Effector memory CD8-positive, alpha-beta T cell (primary cell): Measurements from ENCODE around the gene SLC9A3.
"Not testable (repeated sequence)": the region's sequence is repeated elsewhere in the genome, so short reads cannot be mapped to it uniquely, and the experiment has no call there.

Source experiments
- ATAC-seq: fragments of 150-1000 bp; cut with Tn5 transposase; replicated peaks from 2 replicates; pipeline ENCODE4 v1.10.0; 2021; ENCODE audit warnings: mild to moderate bottlenecking, moderate library complexity
- DNase-seq, 3 experiments: peaks; one replicate each; pipeline ENCODE4 v3.0.0; 2021
- H3K27ac Mint-ChIP-seq, 2 donors: one replicate each; pipeline ENCODE4 v1.8.0; 2022; ENCODE audit warnings: mild to moderate bottlenecking in 2 of 2, mixed read lengths in 2 of 2, moderate library complexity in 2 of 2
- H3K27me3 Mint-ChIP-seq, 2 donors: one replicate each; pipeline ENCODE4 v1.8.0; 2022; ENCODE audit warnings: mixed read lengths in 2 of 2
- H3K36me3 Mint-ChIP-seq: one replicate; pipeline ENCODE4 v1.8.0; 2022; ENCODE audit warnings: mild to moderate bottlenecking, moderate library complexity, mixed read lengths; ENCODE audit not compliant: insufficient read depth
- H3K4me1 Mint-ChIP-seq, 2 donors: one replicate each; pipeline ENCODE4 v1.8.0; 2022; ENCODE audit warnings: low read depth in 2 of 2, mixed read lengths in 2 of 2
- H3K4me3 Mint-ChIP-seq, 2 donors: one replicate each; pipeline ENCODE4 v1.8.0; 2022; ENCODE audit warnings: mild to moderate bottlenecking in 2 of 2, mixed read lengths in 2 of 2, moderate library complexity in 2 of 2
- H3K9me3 Mint-ChIP-seq, 2 donors: one replicate each; pipeline ENCODE4 v1.8.0; 2022; ENCODE audit warnings: mixed read lengths in 2 of 2

SLC9A3 gene

GRCh38 chr5:565782-566440, 41.7 kb upstream of the SLC9A3 start:
- DNase-seq (no peak), ATAC-seq (no peak)
- Mint-ChIP-seq H3K27ac (no peak overlapping the region), H3K36me3 (no peaks in the 10 kb centered on the region), H3K4me1 (no peaks in the 10 kb centered on the region), H3K4me3 (no peak overlapping the region), H3K27me3 (peaks cover 15 to 47% of the 10 kb centered on the region in 2 donors), H3K9me3 (no peaks in the 10 kb centered on the region)

- Mint-ChIP-seq H3K36me3 (no peaks in the 10 kb centered on the region), H3K9me3 (no peaks in the 10 kb centered on the region), H3K4me3 (no peak overlapping the region), H3K27me3 (peaks cover 16 to 35% of the 10 kb centered on the region in 2 donors), H3K27ac (no peak overlapping the region), H3K4me1 (no peaks in the 10 kb centered on the region)
- ATAC-seq, result no peak
- no peak for DNase-seq
These were observed 37.2 kb upstream of the SLC9A3 start for GRCh38 chr5:561408-561807.

DNA sequence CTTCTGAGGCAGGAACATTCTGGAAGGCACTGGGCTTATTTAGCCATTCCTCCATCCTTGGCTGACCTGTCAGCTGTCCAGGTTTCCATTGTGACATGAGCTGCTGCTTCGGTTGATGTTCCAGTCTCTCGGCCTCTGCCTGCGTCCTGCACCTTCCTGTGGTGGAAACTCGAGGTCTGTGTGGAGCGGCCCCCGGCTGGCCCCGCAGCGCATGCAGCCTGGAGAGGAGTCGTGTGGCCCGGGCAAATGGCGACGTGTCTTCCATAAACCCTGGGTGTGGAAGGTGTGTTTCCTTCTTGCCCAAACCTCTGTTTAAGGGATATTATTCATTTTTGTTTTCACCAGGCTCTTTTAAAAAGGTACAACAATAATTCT, 36.5 kb upstream of the SLC9A3 start:
- Mint-ChIP-seq H3K9me3 (no peaks in the 10 kb centered on the region), H3K27me3 (peaks cover 16 to 35% of the 10 kb centered on the region in 2 donors), H3K4me1 (no peaks in the 10 kb centered on the region), H3K36me3 (no peaks in the 10 kb centered on the region), H3K4me3 (no peak overlapping the region), H3K27ac (no peak overlapping the region)
- ATAC-seq, result no peak
- DNase-seq, result no peak

- DNase-seq (no peak), ATAC-seq (no peak)
- Mint-ChIP-seq H3K9me3 (no peaks in the 10 kb centered on the region), H3K4me3 (no peak overlapping the region), H3K36me3 (no peaks in the 10 kb centered on the region), H3K4me1 (no peaks in the 10 kb centered on the region), H3K27ac (no peak overlapping the region), H3K27me3 (peaks cover 16 to 35% of the 10 kb centered on the region in 2 donors)
These were observed 34.7 kb upstream of the SLC9A3 start for GRCh38 chr5:558871-559503.

- Mint-ChIP-seq H3K27me3 (peaks cover 16 to 35% of the 10 kb centered on the region in 2 donors), H3K4me3 (no peak overlapping the region), H3K4me1 (no peaks in the 10 kb centered on the region), H3K9me3 (no peaks in the 10 kb centered on the region), H3K36me3 (no peaks in the 10 kb centered on the region), H3K27ac (no peak overlapping the region)
- DNase-seq (no peak), ATAC-seq (no peak)
These were observed 34.1 kb upstream of the SLC9A3 start for GRCh38 chr5:558326-558725.

- H3K36me3 Mint-ChIP-seq, H3K4me3 Mint-ChIP-seq, H3K4me1 Mint-ChIP-seq, DNase-seq, H3K9me3 Mint-ChIP-seq, ATAC-seq, H3K27ac Mint-ChIP-seq: not testable (repeated sequence)
- H3K27me3 Mint-ChIP-seq, result peaks cover 16 to 35% of the 10 kb centered on the region in 2 donors
These were observed 33.7 kb upstream of the SLC9A3 start for GRCh38 chr5:557917-558316.

- Mint-ChIP-seq H3K4me3 (no peak overlapping the region), H3K9me3 (no peaks in the 10 kb centered on the region), H3K27ac (no peak overlapping the region), H3K27me3 (peaks cover 16 to 35% of the 10 kb centered on the region in 2 donors), H3K36me3 (no peaks in the 10 kb centered on the region), H3K4me1 (no peaks in the 10 kb centered on the region)
- ATAC-seq, result no peak
- no peak for DNase-seq
These were observed 32.7 kb upstream of the SLC9A3 start for GRCh38 chr5:556909-557441.

- Mint-ChIP-seq H3K36me3 (no peaks in the 10 kb centered on the region), H3K9me3 (no peaks in the 10 kb centered on the region), H3K27ac (no peak overlapping the region), H3K4me1 (no peaks in the 10 kb centered on the region), H3K27me3 (peaks cover 20 to 35% of the 10 kb centered on the region in 2 donors), H3K4me3 (no peak overlapping the region)
- no peak for DNase-seq
- ATAC-seq, result no peak
These were observed 30.9 kb upstream of the SLC9A3 start for GRCh38 chr5:555058-555623.

GRCh38 chr5:554284-554988, 30.2 kb upstream of the SLC9A3 start:
- H3K9me3 Mint-ChIP-seq, result no peaks in the 10 kb centered on the region
- DNase-seq (no peak), ATAC-seq (no peak)
- peaks cover 25 to 35% of the 10 kb centered on the region in 2 donors for H3K27me3 Mint-ChIP-seq
- H3K36me3 Mint-ChIP-seq, result no peaks in the 10 kb centered on the region
- H3K4me1 Mint-ChIP-seq, result no peaks in the 10 kb centered on the region
- H3K4me3 Mint-ChIP-seq, result no peak overlapping the region
- no peak overlapping the region for H3K27ac Mint-ChIP-seq

DNA sequence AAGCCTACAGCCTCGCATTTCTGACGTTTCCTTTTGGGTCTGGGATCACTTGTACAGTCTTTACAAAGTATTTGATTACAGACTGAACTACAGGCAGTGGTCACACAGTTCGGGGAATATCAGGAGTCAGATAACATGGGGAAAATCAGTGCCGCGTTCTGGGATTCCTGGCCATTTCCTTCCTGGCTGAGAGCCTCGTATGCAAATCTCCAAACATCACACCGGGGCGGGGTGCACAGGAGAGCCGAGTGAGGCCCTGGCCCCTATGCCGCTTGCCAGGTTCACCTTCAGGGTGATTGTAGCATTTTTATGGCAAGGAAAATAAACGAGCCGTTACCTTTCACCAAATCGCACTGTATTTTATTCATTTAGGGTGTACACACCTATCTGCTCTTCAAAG, 29.6 kb upstream of the SLC9A3 start:
- DNase-seq (no peak), ATAC-seq (no peak)
- H3K4me1 Mint-ChIP-seq, result no peaks in the 10 kb centered on the region
- no peak overlapping the region for H3K4me3 Mint-ChIP-seq
- H3K36me3 Mint-ChIP-seq, result no peaks in the 10 kb centered on the region
- peaks cover 29 to 38% of the 10 kb centered on the region in 2 donors for H3K27me3 Mint-ChIP-seq
- H3K27ac Mint-ChIP-seq, result no peak overlapping the region
- no peaks in the 10 kb centered on the region for H3K9me3 Mint-ChIP-seq

DNA sequence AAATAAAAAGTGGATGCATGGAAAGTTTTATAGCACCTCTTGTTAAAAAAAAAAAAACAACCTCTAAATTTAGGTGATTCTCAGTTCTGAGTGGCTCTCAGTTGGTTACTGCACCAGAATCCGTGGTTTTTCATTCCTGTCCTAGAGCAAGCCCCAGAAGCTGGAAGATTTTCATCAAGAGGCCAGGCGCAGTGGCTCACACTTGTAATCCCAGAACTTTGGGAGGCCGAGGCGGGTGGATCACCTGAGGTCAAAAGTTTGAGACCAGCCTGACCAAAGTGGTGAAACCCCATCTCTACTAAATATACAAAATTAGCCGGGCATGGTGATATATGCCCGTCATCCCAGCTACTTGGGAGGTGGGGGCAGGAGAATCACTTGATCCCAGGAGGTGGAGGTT, 27.2 kb upstream of the SLC9A3 start:
- H3K27me3 Mint-ChIP-seq, result peaks cover 30 to 39% of the 10 kb centered on the region in 2 donors
- peaks cover 0 to 6% of the 10 kb centered on the region in 2 donors for H3K4me1 Mint-ChIP-seq
- no peak for DNase-seq
- H3K4me3 Mint-ChIP-seq, result no peak overlapping the region
- no peak overlapping the region for H3K27ac Mint-ChIP-seq
- ATAC-seq, result no peak
- H3K9me3 Mint-ChIP-seq, result no peaks in the 10 kb centered on the region
- H3K36me3 Mint-ChIP-seq, result no peaks in the 10 kb centered on the region

- H3K4me1 Mint-ChIP-seq, result peaks cover 0 to 8% of the 10 kb centered on the region in 2 donors
These were observed 25.0 kb upstream of the SLC9A3 start for GRCh38 chr5:549229-549628.

GRCh38 chr5:548256-548655, 24.0 kb upstream of the SLC9A3 start:
- DNase-seq (no peak), ATAC-seq (no peak)
- Mint-ChIP-seq H3K4me1 (peaks cover 3 to 17% of the 10 kb centered on the region in 2 donors), H3K27me3 (peaks cover 30 to 48% of the 10 kb centered on the region in 2 donors), H3K4me3 (no peak overlapping the region), H3K36me3 (no peaks in the 10 kb centered on the region), H3K9me3 (no peaks in the 10 kb centered on the region), H3K27ac (no peak overlapping the region)

More at GRCh38 chr5:549229-549628, 25.0 kb upstream of the SLC9A3 start:
- Mint-ChIP-seq H3K27ac (no peak overlapping the region), H3K9me3 (no peaks in the 10 kb centered on the region), H3K36me3 (no peaks in the 10 kb centered on the region), H3K27me3 (peaks cover 30 to 48% of the 10 kb centered on the region in 2 donors), H3K4me3 (no peak overlapping the region)
- ATAC-seq, result no peak
- no peak for DNase-seq
